Suprapubic skin (tissue), 4 donors: ENCODE data around the gene DAO. TPM values are rescaled to one million over a fixed set of nuclear protein-coding genes. Genes with fewer than 3 reads are reported as not detected.

ENCODE experiments used
- DNase-seq, 2 donors: peaks; one replicate each; pipeline ENCODE4 v3.0.0-alpha.2; 2019; ENCODE audit warnings: low spot score in 2 of 2
- H3K27ac ChIP-seq: fragments of 200-600 bp; sonication (generic); one replicate; pipeline ENCODE4 v1.5.1; 2019
- H3K27me3 ChIP-seq: fragments of 200-600 bp; sonication (generic); one replicate; pipeline ENCODE4 v1.5.1; 2019
- H3K36me3 ChIP-seq: fragments of 200-600 bp; sonication (generic); one replicate; pipeline ENCODE4 v1.5.1; 2019
- H3K4me1 ChIP-seq: fragments of 200-600 bp; sonication (generic); one replicate; pipeline ENCODE4 v1.5.1; 2019
- H3K4me3 ChIP-seq: fragments of 200-600 bp; sonication (generic); one replicate; pipeline ENCODE4 v1.5.1; 2019; ENCODE audit warnings: mild to moderate bottlenecking
- H3K9me3 ChIP-seq: fragments of 200-600 bp; sonication (generic); one replicate; pipeline ENCODE4 v1.5.1; 2019
- CTCF ChIP-seq, 2 donors: fragments of 200-600 bp in 1 of 2; fragments of 450-650 bp in 1 of 2; sonication (generic) in 1 of 2; IDR thresholded peaks; one replicate each; pipeline ENCODE4 v1.5.1; 2016 to 2019; ENCODE audit warnings: antibody characterized with exemption in 2 of 2, mild to moderate bottlenecking in 1 of 2, moderate library complexity in 1 of 2
- EP300 ChIP-seq: sonication (generic); formaldehyde crosslinking; IDR thresholded peaks from one replicate; pipeline ENCODE4 v1.6.1; 2017; ENCODE audit warnings: antibody characterized with exemption
- POLR2A ChIP-seq, 2 donors: fragments of 450-650 bp; IDR thresholded peaks; one replicate each; pipeline ENCODE4 v1.6.1; 2017; ENCODE audit warnings: antibody characterized with exemption in 2 of 2, mild to moderate bottlenecking in 2 of 2, moderate library complexity in 2 of 2
- POLR2AphosphoS5 ChIP-seq, 3 donors: sonication (generic); formaldehyde crosslinking; IDR thresholded peaks; one replicate each; pipeline ENCODE4 v1.6.1; 2017; ENCODE audit warnings: antibody characterized with exemption in 3 of 3
- WGBS: methylation state at CpG from one replicate; pipeline ENCODE4 v1.1.5; 2018; 5-methylcytosine and 5-hydroxymethylcytosine counted together
- total RNA-seq, 4 donors: library from RNA; depleted of rRNA; stranded (reverse); fragments of >200 nt; gene quantifications; one replicate each; pipeline ENCODE4 v1.1.0, GENCODE V29; 2016

Gene DAO
- total RNA-seq, 4 donors from 2014 or later, result not detected

GRCh38 chr12:108914121-108914531 is 34.2 kb downstream of the DAO start:
- DNase-seq, result no peak
- 15% methylated on average over 4 of the region's 4 CpGs for WGBS
- no peak for TF ChIP-seq POLR2A (IDR thresholded peaks at IDR 0.05)
- TF ChIP-seq POLR2AphosphoS5 (IDR thresholded peaks at IDR 0.05), result no peak
- TF ChIP-seq EP300, result no peak
- no peak for TF ChIP-seq CTCF (IDR thresholded peaks at IDR 0.05)
- Histone ChIP-seq H3K9me3 (no peaks in the 10 kb centered on the region), H3K27ac (peak overlapping the region; percentile 41), H3K27me3 (no peaks in the 10 kb centered on the region), H3K4me1 (no peaks in the 10 kb centered on the region), H3K4me3 (no peak overlapping the region), H3K36me3 (no peaks in the 10 kb centered on the region)

GRCh38 chr12:108915632-108916133 is 35.8 kb downstream of the DAO start:
- 87% methylated on average over 11 of the region's 15 CpGs for WGBS
- Histone ChIP-seq H3K27ac (no peak overlapping the region), H3K4me1 (no peaks in the 10 kb centered on the region), H3K27me3 (no peaks in the 10 kb centered on the region), H3K9me3 (no peaks in the 10 kb centered on the region), H3K36me3 (no peaks in the 10 kb centered on the region), H3K4me3 (no peak overlapping the region)
- TF ChIP-seq CTCF (IDR thresholded peaks at IDR 0.05), result no peak
- no peak for TF ChIP-seq EP300
- no peak for TF ChIP-seq POLR2AphosphoS5 (IDR thresholded peaks at IDR 0.05)
- no peak for TF ChIP-seq POLR2A (IDR thresholded peaks at IDR 0.05)
- no peak for DNase-seq

- Histone ChIP-seq H3K9me3 (no peaks in the 10 kb centered on the region), H3K27me3 (no peaks in the 10 kb centered on the region), H3K36me3 (no peaks in the 10 kb centered on the region), H3K4me1 (no peaks in the 10 kb centered on the region), H3K27ac (no peak overlapping the region), H3K4me3 (no peak overlapping the region)
- no peak for DNase-seq
- 50% methylated on average over 5 of the region's 5 CpGs for WGBS
- TF ChIP-seq CTCF (IDR thresholded peaks at IDR 0.05) (no peak), EP300 (no peak), POLR2AphosphoS5 (IDR thresholded peaks at IDR 0.05) (no peak), POLR2A (IDR thresholded peaks at IDR 0.05) (no peak)
These were observed 36.4 kb downstream of the DAO start for GRCh38 chr12:108916336-108916735.

GRCh38 chr12:108918206-108918605 is 38.3 kb downstream of the DAO start:
- no peak for DNase-seq
- 57% methylated on average over 2 of the region's 2 CpGs for WGBS
- TF ChIP-seq POLR2A (IDR thresholded peaks at IDR 0.05), result no peak
- no peak for TF ChIP-seq POLR2AphosphoS5 (IDR thresholded peaks at IDR 0.05)
- no peak for TF ChIP-seq EP300
- TF ChIP-seq CTCF (IDR thresholded peaks at IDR 0.05), result no peak
- H3K9me3 ChIP-seq, result peaks cover 3% of the 10 kb centered on the region
- H3K27ac ChIP-seq, result no peak overlapping the region
- H3K36me3 ChIP-seq, result no peaks in the 10 kb centered on the region
- H3K4me3 ChIP-seq, result no peak overlapping the region
- no peaks in the 10 kb centered on the region for H3K4me1 ChIP-seq
- H3K27me3 ChIP-seq, result no peaks in the 10 kb centered on the region

- H3K4me1 ChIP-seq, result no peaks in the 10 kb centered on the region
- no peaks in the 10 kb centered on the region for H3K36me3 ChIP-seq
- H3K4me3 ChIP-seq, result no peak overlapping the region
- H3K9me3 ChIP-seq, result peaks cover 3% of the 10 kb centered on the region
- 84% methylated on average over 3 of the region's 3 CpGs for WGBS
- no peak overlapping the region for H3K27ac ChIP-seq
- no peaks in the 10 kb centered on the region for H3K27me3 ChIP-seq
- TF ChIP-seq EP300 (no peak), POLR2AphosphoS5 (IDR thresholded peaks at IDR 0.05) (no peak), CTCF (IDR thresholded peaks at IDR 0.05) (no peak), POLR2A (IDR thresholded peaks at IDR 0.05) (no peak)
- DNase-seq, result no peak
These were observed 39.2 kb downstream of the DAO start for GRCh38 chr12:108918960-108919642.
